HL-60 (cell line): Measurements from ENCODE around the gene ARID1B.

Source experiments
- DNase-seq, 2 experiments: peaks; one replicate each; pipeline ENCODE4 v3.0.0-alpha.2; 2010 to 2020; ENCODE audit warnings: low read depth in 1 of 2, low spot score in 1 of 2
- H3K27ac ChIP-seq: fragments of 250-450 bp; sonication (Bioruptor Pico); replicated peaks from 2 replicates; pipeline ENCODE4 v1.5.1; 2020; ENCODE audit warnings: mild to moderate bottlenecking, moderate library complexity
- H3K27me3 ChIP-seq: fragments of 250-450 bp; sonication (Bioruptor Pico); 2 replicates; pipeline ENCODE4 v1.5.1; 2021; ENCODE audit warnings: mild to moderate bottlenecking, moderate library complexity; ENCODE audit not compliant: insufficient read depth, poor library complexity, severe bottlenecking
- H3K4me3 ChIP-seq: replicated peaks from 2 replicates; pipeline ENCODE4 v1.5.1; 2011; ENCODE audit warnings: mild to moderate bottlenecking, control low read depth, low read length; ENCODE audit not compliant: insufficient read depth
- CTCF ChIP-seq: IDR thresholded peaks from one replicate; pipeline ENCODE4 v1.5.1; 2011; ENCODE audit warnings: low read length, control low read depth, inconsistent platforms; ENCODE audit not compliant: insufficient read depth
- GABPA ChIP-seq: IDR thresholded peaks from 2 replicates; pipeline ENCODE4 v1.6.1; 2012; ENCODE audit warnings: low read depth
- POLR2AphosphoS5 ChIP-seq: IDR thresholded peaks from 2 replicates; pipeline ENCODE4 v1.6.1; 2012; ENCODE audit warnings: low read depth
- REST ChIP-seq: IDR thresholded peaks from 2 replicates; pipeline ENCODE4 v1.6.1; 2012; ENCODE audit warnings: low read depth; ENCODE audit not compliant: insufficient replicate concordance
- SPI1 ChIP-seq: IDR thresholded peaks from 2 replicates; pipeline ENCODE4 v1.6.1; 2012; ENCODE audit warnings: low read depth, mild to moderate bottlenecking, borderline replicate concordance

The ARID1B gene

DNA sequence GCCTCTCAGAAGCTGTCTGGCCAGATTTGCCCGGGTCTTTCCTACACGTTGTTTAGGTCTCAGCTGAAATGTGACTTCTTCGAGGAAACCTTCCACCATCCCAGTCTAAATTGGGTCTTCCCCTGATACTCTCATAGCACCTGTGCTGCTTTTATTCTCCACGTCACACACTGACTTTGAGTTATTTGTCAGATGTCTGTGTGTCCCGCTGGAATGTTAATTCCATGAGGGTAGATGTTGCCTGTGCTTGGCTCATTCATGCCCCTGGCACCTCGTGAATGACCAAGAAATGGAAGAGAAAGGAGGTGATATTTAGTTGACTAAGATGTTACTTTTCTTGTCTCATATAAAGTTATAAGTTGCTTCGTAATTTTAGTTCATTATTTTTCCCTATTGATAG is 348.4 kb downstream of the ARID1B start:
- H3K4me3 ChIP-seq, result no peak overlapping the region
- TF ChIP-seq SPI1 (no peak), CTCF (no peak)
- no peak overlapping the region for H3K27ac ChIP-seq
- DNase-seq, result no peak
- no peaks in the 10 kb centered on the region for H3K27me3 ChIP-seq

DNA sequence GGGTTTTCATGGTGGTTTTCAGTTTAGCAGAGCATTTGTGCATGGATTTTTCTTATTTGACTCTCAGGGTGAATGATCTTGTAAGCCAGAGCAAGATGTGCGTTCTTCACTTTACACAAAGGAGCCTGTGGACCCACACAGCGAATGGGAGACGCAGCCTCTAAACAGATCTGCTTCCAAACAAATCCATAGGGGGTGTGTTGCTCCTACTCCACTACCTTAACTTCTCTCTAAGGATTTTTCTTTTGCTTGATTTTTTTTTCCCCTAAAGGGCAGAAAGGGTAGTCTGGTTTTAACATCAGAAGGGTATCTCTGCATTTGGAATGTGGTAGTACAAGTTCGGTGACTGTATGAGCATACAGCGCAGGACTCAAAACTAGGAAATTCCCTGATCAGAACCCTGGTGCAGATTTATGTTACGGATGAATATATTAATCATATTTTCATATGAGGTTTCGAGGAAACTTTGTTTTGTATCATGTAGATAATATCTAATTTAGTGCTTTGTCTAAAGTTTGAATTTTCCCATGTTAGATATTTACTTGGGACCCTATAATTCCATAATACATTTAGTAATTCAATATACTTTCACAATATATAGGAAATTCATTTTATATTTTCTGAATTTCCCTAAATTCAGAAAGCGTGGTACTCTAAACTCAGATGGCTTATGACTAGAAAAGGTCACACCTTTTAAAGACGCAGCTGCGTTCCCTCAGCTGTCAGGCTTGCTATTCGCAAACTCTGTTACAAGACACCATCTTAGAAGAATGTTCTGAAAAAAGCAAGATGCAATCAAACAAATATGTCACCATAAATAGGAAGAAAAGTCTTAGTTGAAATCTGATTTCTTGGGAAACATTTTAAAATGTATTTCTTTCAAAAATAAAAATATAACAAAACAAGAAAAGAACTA is 349.3 kb downstream of the ARID1B start:
- Histone ChIP-seq H3K27ac (no peak overlapping the region), H3K27me3 (no peaks in the 10 kb centered on the region), H3K4me3 (no peak overlapping the region)
- TF ChIP-seq CTCF (no peak), SPI1 (no peak), POLR2AphosphoS5 (no peak), GABPA (no peak), REST (no peak)
- DNase-seq, result no peak

DNA sequence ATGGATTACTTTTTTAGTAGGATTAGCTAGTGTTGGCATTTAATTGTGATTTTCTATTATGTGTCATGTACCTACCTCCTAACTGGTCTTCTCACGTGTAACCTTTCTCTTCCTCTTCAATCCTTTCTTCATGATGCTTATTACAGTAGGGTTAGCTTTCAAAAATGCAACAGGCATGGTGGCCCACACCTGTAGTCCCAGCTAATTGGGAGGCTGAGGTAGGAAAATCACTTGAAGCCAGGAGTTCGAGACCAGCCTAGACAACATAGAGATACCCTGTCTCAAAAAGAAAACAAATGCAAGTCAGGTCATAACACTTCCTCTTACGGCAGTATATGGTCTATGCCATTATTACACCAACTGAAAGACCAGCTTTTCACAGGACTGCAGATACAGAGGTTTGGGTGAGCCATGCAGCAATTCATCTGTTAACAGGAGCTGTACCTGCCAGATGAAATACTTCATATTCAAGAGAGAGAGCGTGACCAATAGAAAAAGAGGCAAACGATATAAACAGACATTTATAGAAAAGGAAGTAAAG is 351.1 kb downstream of the ARID1B start:
- DNase-seq, result peak in 1 of 2 experiments; percentile 8

DNA sequence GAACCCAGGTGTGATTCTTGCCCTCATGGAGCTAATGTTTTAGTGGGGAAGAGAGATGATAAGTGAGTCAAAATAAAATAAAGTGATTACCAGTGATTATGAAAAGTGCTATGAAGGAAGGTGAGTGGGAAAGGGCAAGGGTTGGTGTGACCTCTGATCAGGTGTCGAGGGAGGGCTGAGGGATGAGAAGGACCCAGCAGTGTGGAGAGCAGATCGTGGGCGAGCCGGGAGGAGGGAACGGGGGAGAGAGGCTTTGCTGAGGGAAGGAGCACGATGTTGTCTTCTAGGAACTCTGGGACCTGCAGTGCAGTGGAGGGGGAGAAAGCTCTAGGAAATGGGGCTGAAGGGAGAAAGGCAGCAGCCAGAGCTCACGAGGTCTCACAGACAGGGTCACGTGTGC is 354.1 kb downstream of the ARID1B start:
- no peak for TF ChIP-seq POLR2AphosphoS5
- no peak for TF ChIP-seq GABPA
- no peak for TF ChIP-seq CTCF
- no peak overlapping the region for H3K27ac ChIP-seq
- DNase-seq, result no peak
- no peaks in the 10 kb centered on the region for H3K27me3 ChIP-seq
- no peak overlapping the region for H3K4me3 ChIP-seq

More for the DNA sequence above, 351.1 kb downstream of the ARID1B start:
- TF ChIP-seq SPI1 (peak; percentile 62; the same call in 1 of the 2 replicates), GABPA (no peak), POLR2AphosphoS5 (no peak)
- H3K27ac ChIP-seq, result no peak overlapping the region
- H3K4me3 ChIP-seq, result no peak overlapping the region
- H3K27me3 ChIP-seq, result no peaks in the 10 kb centered on the region

DNA sequence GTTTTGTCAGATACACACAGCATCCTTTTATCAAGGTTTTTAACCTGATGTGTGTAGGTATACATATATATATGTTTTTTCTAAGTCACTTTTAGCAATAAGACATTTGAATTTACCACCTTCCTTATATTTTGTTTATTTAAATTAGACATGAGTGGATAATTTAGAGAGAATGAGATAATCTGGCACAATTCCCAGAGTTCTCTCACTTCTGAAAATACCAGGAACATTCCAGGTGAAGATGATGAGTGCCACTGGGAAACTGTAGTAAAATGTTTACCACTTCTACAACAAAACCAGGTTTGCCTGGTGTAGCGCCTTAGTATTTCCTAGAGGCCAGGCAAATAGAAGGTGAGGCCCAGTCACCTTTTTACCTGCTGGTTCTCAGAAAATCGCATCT is 356.7 kb downstream of the ARID1B start:
- Histone ChIP-seq H3K4me3 (no peak overlapping the region), H3K27ac (no peak overlapping the region), H3K27me3 (no peaks in the 10 kb centered on the region)
- DNase-seq, result no peak
- no peak for TF ChIP-seq GABPA
- TF ChIP-seq SPI1, result no peak
- no peak for TF ChIP-seq CTCF
